GM20000 (cell line): Measurements from ENCODE around the gene ANKRD63.

Experiments used
- DNase-seq: peaks from one replicate; pipeline ENCODE4 v3.0.0; 2012; ENCODE audit warnings: low spot score
- CTCF ChIP-seq: IDR thresholded peaks from 2 replicates; pipeline ENCODE4 v1.5.1; 2012; ENCODE audit warnings: mild to moderate bottlenecking, control low read depth; ENCODE audit errors: extremely low read depth, missing control alignments

ANKRD63 gene

GRCh38 chr15:40282869-40283614, at the start of gene ANKRD63:
Gene ANKRD63 (minus strand): TSS chr15:40283064. CDS start chr15:40282586, 478 bp downstream.
- peak; percentile 76 for DNase-seq
- no peak for TF ChIP-seq CTCF

- no peak for TF ChIP-seq CTCF
- DNase-seq = no peak
Observed at GRCh38 chr15:40332113-40332781, 49.4 kb upstream of the ANKRD63 start.

- TF ChIP-seq CTCF = no peak
- DNase-seq = no peak
Observed at GRCh38 chr15:40331637-40332036, 48.8 kb upstream of the ANKRD63 start.

- TF ChIP-seq CTCF = no peak
- no peak for DNase-seq
Observed at GRCh38 chr15:40331026-40331425, 48.2 kb upstream of the ANKRD63 start.

- no peak for DNase-seq
- no peak for TF ChIP-seq CTCF
Observed at GRCh38 chr15:40330368-40330836, 47.5 kb upstream of the ANKRD63 start.

GRCh38 chr15:40329804-40330203, 46.9 kb upstream of the ANKRD63 start:
- no peak for TF ChIP-seq CTCF
- no peak for DNase-seq

- TF ChIP-seq CTCF = no peak
- no peak for DNase-seq
Observed at GRCh38 chr15:40328751-40329150, 45.9 kb upstream of the ANKRD63 start.
